Adrenal gland (tissue), 5 donors: Measurements from ENCODE around the gene RALGAPA2.

Source experiments
- POLR2A ChIP-seq, 2 donors: fragments of 450-650 bp; IDR thresholded peaks; one replicate each; pipeline ENCODE4 v1.6.1; 2017; ENCODE audit warnings: antibody characterized with exemption in 2 of 2, mild to moderate bottlenecking in 2 of 2, moderate library complexity in 1 of 2
- TF ChIP-seq, protein P1 (sequence below), 6 experiments: fragments of 450-650 bp in 4 of 6; fragments of 200-600 bp in 2 of 6; sonication (generic) in 1 of 6; IDR thresholded peaks; 1 replicate in 5 of 6; 2 replicates in 1 of 6; pipeline versions ENCODE4 v1.5.1 to v1.8.0; 2016 to 2021; ENCODE audit warnings: antibody characterized with exemption in 6 of 6, mild to moderate bottlenecking in 2 of 6, moderate library complexity in 1 of 6
- donor health status: DM: no; HTN: no; CAD: no.

DNA sequence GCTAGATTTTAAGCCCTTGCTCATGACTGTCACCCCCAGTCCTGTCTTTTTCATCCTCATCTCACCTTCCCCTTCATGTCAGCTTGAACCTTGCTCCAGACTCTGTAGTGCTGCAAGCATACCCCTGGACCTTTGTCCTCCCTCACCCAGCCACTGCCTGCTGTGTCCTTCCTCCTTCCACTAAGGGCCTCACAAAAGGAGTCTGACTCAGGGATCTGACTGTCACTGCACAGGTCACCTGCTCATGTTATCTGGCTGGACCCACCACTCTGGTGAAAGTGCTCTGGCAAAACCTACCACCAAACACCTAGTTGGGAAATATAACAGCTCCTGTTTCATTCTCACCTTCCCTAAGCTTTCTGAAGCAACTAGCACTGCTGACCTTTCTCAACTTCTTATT is 193.2 kb downstream of the RALGAPA2 start:
- TF ChIP-seq, protein P1, sequence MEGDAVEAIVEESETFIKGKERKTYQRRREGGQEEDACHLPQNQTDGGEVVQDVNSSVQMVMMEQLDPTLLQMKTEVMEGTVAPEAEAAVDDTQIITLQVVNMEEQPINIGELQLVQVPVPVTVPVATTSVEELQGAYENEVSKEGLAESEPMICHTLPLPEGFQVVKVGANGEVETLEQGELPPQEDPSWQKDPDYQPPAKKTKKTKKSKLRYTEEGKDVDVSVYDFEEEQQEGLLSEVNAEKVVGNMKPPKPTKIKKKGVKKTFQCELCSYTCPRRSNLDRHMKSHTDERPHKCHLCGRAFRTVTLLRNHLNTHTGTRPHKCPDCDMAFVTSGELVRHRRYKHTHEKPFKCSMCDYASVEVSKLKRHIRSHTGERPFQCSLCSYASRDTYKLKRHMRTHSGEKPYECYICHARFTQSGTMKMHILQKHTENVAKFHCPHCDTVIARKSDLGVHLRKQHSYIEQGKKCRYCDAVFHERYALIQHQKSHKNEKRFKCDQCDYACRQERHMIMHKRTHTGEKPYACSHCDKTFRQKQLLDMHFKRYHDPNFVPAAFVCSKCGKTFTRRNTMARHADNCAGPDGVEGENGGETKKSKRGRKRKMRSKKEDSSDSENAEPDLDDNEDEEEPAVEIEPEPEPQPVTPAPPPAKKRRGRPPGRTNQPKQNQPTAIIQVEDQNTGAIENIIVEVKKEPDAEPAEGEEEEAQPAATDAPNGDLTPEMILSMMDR (IDR thresholded peaks at IDR 0.05): no peak
- no peak for TF ChIP-seq POLR2A (IDR thresholded peaks at IDR 0.05)
